ENCODE results near the gene KCNQ4.

GRCh38 chr1:40862008-40862863 is 78.6 kb downstream of the KCNQ4 start, which contains the start of gene CITED4:
- TF ChIP-seq, protein P1, sequence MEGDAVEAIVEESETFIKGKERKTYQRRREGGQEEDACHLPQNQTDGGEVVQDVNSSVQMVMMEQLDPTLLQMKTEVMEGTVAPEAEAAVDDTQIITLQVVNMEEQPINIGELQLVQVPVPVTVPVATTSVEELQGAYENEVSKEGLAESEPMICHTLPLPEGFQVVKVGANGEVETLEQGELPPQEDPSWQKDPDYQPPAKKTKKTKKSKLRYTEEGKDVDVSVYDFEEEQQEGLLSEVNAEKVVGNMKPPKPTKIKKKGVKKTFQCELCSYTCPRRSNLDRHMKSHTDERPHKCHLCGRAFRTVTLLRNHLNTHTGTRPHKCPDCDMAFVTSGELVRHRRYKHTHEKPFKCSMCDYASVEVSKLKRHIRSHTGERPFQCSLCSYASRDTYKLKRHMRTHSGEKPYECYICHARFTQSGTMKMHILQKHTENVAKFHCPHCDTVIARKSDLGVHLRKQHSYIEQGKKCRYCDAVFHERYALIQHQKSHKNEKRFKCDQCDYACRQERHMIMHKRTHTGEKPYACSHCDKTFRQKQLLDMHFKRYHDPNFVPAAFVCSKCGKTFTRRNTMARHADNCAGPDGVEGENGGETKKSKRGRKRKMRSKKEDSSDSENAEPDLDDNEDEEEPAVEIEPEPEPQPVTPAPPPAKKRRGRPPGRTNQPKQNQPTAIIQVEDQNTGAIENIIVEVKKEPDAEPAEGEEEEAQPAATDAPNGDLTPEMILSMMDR (conservative IDR thresholded peaks at IDR 0.05 in 1 of 2, IDR thresholded peaks at IDR 0.05 in 1 of 2; ENCODE audit: extremely low read depth in 1 of 2, insufficient read depth in 1 of 2, low read depth in 1 of 2, low read length in 2 of 2): peak; percentile 36 to 47
- no peak for TF ChIP-seq EZH2 (IDR thresholded peaks at IDR 0.05; ENCODE audit: borderline replicate concordance, low read length)

All from mammary epithelial cell (primary cell).